NCI-H82 treated with DMSO at 0.1 percent for 48 hours (cell line): ENCODE data around the gene TOMM5.

Experiments used
- DNase-seq: peaks from one replicate; lab custom pipeline; 2025; ENCODE audit not compliant: unreplicated experiment; lab: John Stamatoyannopoulos, UW

TOMM5 gene

DNA sequence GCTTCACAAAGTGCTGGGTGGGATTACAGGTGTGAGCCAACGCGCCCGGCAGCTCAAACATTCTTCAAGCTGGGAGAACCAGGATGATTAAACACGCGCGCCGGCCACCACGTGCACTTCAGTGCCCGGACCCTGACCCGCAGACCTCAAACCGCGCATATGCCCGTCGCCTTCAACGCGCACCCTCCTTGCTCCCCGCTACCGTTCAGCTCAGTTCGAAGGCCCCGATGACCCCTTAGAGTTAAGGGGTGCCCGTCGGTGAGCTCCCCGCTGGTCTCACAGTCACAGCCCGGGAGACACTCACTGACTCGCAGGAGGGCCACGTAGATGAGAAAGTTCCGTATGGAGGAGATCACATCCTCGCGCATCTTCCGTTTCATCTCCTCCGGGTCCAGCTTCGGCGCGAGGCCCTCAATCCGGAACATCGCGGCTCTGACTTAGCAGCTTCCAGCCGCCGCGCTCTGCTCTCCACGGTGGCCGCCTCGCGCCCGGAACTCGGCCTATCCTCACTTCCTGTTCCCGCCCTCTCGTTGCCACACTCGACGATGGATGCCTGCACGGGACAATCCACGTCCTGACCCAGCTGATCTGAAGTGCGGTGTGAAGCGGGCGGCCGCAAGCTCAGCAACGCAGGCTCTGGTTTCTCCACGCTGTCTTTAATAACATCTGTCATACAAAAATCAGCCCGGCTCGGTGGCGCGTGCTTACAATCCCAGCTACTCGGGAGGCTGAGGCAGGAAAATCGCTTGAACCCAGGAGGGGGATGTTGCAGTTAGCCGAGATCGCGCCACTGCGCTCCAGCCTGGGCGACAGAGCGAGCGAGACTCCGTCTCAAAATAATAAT, at the start of gene TOMM5:
Gene TOMM5 (minus strand): TSS at position 490 of the 844 bp plus-strand sequence. CDS start 65 bp downstream, at position 425.
- DNase-seq = peak; percentile 59

DNA sequence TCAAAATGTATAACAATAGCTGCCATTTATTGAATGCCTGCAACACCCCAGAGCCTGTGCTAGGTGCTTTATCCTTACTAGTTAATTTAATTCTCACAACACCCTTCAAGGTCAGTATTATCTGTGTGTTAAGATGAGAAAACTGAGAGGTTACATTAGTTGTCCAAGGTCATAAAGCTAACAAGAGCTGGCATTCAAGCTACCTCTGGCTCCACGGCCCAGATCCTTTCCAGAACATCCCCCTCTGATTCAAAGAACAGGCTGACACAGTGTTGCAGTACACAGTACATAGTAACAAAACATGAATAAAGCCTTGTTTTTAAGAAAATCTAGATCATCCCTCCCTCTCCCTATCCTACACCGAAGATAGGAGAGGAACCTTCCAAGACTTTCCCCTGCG, 48.9 kb upstream of the TOMM5 start:
- no peak for DNase-seq

DNA sequence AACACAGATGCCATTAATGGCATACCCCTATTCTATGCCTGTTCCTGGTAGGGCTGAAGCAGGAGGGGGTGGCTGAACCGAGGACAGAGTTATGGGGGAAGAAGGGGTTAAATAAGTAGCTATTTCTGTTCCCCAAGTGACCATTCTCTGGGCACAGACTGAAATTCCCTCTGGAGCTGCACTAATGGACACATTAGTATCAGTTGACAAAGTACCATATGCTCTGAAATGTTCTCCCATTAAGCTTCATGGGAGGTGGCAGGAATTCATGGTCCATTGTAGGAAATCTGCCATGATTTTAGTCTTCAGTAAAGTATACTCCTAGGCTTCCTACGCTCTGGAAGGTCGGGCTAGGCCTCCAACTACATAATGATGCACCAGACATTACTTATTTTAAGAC, 47.8 kb upstream of the TOMM5 start:
- peak; percentile 43 for DNase-seq

DNA sequence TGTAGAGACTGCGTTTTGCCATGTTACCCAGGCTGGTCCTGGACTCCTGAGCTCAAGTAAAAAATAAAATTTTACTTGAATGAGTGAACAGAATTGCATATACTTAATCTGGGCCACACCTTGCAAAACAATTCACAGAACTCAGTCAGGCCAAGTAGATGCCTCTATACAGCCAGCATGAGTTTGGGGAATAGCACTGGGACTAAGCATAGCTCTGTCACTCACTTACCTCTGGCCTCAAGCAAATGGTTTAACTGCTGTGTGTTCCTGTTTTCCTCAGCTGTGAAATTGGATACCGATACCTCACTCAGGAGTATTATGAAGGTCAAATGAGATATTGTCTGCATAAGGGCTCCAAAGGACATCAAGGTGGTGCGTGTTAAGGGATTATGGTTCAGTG, 47.4 kb upstream of the TOMM5 start:
- DNase-seq = no peak

DNA sequence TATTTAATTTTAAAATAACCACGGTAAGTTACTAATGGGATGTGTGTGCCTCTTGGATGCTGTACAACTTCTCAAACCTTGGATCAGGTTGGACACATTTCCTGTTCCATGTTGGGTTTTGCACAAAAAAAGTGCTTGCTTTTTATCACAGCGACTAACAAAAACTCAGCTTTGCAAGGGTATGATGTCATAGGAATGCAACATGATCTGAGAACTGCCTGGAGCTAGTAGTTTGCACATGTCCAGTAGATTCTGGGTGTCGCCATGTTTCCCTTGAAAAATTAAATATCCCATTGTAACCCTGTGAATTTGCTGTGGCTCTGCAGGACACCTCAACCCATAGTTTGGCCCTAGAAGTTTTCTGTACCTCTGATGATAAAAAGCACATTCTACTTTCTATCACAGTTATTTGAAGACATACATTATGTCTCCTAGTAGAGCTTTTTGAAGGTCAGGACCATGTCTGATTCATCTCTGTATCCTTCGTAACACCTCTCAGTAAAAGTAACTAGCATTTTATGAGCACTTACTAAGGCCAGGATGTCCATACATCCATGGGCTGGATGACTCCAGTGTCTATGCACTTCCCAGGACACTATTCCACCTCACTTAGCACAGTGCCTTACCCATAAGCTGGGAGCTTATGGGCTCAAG, 46.8 kb upstream of the TOMM5 start:
- no peak for DNase-seq

DNA sequence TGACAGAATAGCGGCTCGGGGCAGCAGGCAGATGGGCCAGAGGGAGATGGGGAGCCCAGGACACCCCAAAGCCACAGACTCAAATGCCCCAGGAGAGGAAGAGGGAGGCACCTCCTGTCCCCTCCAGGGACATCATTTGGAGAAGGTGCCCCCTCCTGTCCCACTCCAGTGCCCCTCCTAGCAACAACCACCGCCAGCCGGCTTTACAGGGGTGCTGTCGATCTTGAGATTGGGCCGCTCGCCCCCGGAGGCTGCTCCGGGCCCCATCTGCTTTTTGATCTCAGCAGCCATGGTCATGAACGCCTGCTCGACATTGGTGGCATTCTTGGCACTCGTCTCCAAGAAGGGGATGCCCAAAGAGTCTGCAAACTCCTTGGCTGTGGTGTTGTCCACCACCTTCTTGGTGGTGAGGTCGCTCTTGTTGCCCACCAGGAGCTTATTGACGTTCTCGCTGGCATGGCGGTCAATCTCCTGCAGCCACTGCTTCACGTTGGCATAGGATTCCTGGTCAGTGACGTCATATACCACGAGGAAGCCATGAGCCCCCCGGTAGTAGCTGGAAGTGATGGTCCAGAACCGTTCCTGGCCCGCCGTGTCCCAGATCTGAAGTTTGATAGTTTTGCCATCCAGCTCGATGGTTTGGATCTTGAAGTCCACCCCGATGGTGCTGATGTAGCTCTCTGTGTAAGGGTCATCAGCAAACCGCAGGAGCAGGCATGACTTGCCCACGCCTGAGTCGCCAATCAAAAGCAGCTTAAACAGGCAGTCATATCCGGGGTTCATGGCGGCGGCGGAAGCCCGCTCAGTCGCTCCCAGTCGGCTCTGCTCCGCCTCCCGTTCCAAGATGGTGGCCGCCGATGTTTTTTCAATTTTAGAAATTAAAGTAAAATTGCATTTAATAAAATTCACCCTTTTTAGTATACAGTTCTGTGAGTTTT, 44.4 kb upstream of the TOMM5 start:
- no peak for DNase-seq

DNA sequence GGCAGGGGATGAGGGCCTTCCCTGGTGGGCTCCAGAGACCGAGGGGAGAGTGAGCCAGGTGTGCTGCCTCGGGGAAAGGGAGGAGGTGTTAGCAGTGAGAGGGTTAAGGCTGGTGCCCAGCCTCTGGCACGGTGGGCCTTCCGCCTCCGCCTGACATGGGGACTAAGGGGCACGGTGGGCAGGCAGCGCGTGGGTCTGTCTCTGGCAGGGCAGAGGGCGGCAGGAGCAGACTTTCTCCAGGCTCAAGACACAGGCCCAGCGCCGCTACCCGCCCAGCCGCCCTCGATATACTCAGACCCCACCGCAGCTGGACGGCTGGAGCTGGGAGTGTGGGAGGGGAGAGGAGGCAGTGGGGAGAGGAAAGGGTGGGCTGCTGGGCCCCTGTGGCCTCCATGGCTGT, 43.4 kb upstream of the TOMM5 start:
- DNase-seq = no peak

DNA sequence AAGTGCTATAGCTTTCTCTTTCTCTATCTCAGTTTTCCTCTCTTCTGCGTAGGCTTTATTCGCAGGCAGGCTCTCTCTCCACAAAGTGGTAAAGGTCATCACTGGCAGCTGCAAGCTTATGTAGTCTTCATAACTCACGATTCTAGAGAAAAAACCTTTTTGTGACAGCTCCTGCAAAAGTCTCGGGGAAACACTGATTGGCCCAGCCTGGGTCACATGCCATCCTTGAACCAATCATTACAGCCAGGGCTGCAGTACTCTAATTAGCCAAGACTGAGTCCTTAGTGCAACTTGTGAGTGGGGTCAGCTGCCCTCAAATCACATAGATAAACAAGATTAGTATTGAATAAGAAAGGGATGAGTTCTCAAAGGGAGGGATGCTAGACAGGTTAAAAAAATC, 40.1 kb upstream of the TOMM5 start:
- DNase-seq = no peak

DNA sequence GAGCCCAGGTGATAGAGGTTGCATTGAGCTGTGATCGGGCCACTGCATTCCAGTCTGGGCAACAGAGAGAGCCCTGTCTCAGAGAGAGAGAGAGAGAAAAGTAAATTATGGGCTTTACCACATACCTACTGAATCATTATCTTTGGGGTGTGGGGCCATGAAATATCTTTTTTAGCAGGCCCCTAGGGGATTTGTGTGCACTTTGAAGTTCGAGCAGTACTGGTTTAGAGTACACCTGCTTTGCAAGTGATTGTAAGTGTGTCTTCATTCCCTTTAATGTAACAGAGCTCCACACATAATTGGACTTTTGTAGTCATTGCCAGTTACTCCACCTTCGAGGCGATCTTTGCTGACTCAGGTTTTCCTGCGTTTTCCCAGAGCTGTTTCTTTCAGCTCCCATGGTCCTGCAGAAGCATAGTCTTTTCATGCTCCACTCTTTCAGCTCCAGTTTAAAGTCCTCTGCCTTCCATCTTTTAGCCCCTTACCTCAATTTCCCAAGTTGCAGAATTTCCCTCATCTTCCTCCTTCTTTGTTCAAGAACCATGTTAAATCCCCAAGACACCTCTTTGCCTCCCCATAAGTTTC, 34.4 kb upstream of the TOMM5 start:
- DNase-seq = no peak

DNA sequence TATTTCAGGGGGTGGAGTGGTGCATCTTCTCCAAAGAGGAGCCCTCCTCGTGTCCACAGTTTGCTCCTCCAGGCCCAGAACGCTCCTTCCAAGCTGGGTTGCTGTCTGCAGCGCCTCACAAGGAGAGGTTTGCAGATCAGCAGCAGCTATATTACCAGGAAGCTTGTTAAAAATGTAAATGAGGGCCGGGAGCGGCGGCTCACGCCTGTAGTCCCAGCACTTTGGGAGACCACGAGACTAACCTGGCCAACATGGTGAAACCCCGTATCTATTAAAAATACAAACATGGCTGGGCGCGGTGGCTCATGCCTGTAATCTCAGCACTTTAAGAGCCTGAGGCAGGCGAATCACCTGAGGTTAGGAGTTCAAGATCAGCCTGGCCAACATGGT, 33.4 kb upstream of the TOMM5 start:
- no peak for DNase-seq

DNA sequence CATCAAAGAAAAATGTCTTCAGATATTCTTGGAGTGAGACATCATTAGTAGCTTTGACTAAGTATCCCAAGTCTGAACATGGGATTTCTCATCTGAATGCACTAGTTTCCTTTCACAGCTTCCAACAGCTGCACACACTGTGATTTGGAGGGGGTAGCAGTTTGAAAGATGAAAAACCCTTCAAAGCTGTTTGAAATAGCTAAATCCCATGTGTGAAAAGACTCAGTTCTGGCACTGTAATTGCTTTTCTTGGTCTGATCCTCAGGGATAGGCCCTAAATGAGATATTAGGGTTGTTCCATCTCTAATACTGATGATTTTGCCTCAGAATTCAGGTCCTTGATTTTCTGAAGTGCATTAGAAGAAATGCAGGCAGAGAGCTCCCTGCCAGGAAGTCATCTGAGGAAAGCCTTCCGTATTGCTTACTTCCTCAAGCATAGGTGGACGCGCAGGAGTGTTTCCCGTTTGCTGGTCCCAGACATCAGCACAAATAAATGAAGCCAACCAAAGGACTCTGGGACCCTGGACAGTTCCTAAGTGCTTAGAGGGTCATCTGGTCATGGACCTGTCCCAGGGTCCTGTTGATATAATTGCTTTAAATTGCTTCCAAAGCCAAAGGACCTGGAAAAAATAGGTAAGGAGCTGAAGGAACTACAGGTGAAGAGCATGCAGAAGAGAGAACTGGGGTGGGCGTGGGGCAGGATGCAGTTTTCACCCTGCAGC, 32.8 kb upstream of the TOMM5 start:
- DNase-seq = no peak

DNA sequence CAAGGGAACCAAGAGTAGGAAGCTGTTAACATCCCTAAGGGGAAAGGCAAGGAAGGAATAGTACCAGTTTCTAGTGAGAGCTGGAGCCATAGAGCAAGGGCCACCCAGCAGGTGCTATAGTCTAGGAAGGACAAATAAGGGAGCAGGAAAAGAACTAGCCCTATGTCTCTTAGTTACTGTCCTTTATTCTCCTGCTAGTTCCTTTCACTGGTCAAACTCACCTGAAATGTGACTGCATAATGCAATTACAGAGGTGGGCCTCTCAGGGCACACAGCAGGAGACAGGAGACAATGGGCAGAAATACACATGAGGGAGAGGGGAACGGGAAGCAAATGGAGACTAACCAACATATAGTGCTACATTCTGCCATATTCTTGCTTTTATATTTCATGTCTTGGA, 31.7 kb upstream of the TOMM5 start:
- DNase-seq = no peak

DNA sequence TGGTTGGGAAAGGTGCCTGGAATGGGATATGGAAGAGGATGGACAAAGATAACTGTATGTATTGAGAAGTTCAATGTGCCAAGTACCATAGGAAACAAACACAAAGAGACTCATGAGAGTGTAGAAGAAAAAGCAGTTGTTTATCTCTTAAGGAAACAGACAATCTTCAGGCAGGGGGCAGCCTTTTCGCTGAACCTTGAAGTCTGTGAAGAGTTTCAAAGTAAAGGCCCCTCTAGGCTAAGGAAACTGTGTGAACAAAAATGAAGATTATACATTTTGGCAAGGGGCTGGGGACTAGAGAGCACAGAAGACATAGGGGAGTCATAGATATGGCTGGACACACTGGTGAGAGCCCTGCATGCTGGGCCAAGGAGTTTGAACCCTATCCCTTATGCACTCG, 30.9 kb upstream of the TOMM5 start:
- DNase-seq = no peak

DNA sequence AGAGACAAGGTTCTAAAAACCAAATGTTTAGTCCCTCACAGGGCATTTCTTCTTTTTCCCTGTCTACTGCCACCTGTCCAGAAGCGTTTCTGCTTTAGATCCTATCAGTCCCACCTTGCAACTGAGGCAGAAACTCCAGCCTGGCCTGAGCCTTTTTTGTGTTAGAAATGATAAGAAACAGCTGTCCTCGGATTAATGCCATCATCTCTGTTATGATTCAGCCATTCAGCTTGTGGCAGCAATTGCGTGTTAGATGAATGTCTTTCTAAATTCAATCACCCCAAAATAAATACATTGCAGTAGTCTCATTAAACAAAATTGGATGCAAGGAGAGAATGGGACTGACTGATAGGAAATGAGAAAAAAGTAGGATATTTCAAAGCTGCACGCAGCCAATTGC, 30.1 kb upstream of the TOMM5 start:
- DNase-seq = no peak

DNA sequence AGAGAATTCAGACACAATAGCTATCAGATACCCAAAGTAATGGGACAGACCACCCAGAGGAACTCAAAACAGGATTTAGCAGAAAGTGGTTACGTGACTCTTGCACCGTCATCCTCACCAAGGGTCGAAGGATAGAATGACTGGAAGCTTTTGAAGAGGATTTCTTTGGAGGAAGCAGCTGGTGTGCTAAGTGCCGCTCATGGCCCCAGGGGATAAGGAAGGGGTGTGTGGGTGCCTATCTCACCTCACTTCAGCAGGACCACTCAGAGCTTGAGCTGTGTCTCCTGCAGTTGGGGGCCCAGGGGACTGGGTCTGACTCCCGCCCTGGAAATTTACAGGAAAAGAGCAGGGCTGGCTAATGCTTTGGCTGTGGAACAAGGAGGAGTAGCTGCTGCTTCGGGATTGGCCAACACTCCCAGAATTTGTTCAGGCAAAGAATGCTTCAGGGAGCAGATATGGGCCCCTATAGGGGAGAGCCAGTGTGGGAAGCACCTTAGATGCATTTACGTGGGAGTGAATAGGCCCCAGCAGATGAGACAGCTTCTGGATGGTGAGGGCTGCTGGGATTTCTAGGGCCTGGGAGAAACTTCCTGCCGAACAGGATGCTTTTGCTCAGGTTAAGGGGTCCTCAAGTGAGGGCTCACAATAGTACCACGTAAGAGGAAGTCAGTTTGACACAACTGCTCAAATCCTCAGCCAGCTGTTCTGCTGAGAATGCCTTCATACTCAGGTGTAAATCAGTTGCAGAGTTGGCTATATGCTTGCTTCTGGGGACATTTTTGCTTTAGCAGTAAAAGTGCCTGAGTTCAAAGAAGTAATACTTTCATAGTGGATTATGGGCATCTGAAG, 29.1 kb upstream of the TOMM5 start:
- peak; percentile 29 for DNase-seq

DNA sequence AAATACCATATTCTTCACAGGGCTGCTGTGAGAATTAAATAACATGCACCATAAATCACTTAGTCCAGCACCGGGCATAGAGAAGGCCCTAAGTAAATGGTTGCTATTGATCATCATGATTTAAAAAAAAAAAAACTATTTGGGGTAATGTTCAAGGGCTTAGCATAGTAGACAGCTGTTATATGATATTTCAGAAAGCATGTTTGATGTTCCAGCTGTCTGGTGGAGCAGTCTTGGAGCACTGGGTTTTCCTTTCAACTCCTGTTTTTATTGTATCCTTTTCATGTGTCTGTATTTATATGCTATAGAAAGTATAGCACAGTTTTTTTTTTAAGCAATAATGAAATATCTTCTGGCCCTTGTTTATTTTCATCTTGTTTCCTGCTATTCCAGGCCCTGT, 28.0 kb upstream of the TOMM5 start:
- no peak for DNase-seq

DNA sequence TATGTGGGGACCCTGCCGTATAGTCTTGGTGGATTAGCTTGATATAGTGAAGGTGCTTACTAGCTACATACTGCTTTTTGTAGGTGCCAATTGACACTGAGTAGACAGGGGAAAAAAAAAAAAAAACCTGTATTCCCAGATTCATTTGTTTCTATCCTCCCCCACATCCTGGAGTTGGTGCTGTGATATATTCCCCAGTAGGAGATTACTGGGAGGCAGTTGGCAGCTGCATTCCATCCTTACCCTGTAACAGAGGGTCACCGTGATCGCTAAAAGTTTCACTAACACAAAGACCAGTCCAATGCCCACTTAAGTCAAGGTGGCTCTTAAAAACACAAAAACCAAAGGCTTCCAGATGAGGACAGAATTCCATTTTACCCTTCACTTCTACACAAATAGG, 27.4 kb upstream of the TOMM5 start:
- DNase-seq = no peak

DNA sequence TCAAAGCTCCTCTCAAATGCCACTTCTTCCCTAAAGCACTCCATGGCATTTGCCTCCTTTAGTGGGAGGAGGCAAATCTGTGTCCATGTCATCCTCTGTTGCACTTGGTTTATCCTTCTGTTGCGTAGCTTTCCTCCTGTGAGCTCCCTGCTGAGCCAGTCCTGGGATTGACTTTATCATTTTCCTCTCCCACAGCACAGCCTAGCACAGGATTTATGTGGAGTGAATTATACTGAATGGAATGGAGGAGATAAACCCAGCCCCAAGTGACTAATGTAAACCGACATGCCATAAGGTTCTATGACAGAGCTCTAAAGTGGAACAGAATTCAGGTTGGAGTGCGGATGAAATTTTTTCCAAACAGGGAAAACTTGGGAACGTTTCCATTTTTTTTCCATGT, 26.4 kb upstream of the TOMM5 start:
- DNase-seq = no peak

DNA sequence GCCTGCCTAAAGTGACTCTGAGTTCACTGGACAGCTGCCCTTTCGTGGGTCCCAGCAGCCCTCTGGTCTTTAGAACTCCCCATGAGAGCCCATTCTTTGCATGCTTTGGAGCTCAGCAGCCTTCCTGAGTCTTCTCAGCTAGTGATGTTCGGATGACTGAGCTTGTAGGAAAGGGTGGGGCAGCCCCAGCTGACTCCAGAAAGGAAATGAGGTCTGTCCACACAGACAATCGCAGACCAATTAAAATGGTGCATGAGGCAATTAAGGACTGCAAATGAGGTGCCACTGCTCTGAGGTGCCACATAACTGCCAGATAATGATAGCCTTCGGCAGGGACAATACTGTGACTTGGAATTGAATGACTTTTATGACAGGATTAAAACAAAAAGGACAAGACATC, 25.4 kb upstream of the TOMM5 start:
- DNase-seq = no peak

DNA sequence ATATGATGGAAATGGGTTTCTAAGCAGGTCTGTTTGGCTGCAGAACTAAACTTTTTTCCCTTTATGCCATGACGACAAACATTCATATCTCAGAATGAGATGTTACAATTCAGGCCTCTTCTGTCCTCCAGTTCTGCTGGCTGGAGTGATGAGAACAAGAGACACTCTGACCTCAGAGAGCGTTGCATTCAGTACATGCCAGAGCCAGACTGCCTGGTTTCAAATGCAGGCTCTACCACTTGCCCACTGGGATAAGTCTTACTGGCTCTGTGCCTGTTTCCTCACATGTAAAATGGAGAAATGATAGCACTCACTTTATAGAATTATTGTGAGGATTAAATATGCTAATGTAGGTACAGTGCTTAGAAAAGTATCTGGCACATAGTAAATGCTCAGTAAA, 24.8 kb upstream of the TOMM5 start:
- DNase-seq = no peak
